ENCODE measurements around the gene RGL3. TPM values are rescaled to one million over a fixed set of nuclear protein-coding genes. Genes with fewer than 3 reads are reported as not detected.
"Not testable (repeated sequence)": the region's sequence is repeated elsewhere in the genome, so short reads cannot be mapped to it uniquely, and the experiment has no call there.

RGL3 gene
- total RNA-seq, 2 donors from 2014 or later = 5.1 to 8.6 TPM

DNA sequence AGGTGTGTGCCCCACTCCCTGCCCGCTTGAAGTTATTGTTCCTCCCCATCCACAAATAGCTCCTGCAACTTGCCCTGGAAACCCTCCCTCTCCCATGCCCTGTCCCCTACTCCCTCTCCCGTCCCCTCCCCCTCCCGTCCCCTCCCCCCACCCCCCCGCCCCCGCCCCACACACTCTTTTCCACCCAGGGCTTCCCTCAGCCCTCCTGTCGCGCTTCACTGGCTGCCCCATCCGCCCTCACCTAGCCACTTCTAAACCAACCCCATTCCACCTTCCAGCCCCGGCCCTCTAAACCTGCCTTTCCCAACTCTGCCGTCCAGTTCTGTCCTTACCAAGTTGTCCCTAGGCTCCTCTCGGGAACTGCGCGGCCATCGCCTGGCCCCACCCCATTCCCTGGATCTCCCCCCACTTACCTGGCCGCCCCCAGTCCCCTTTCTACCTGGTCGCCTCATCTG lies 993 bp downstream of the RGL3 start:
- Histone ChIP-seq H3K36me3 (no peaks in the 10 kb centered on the region), H3K9me3 (no peaks in the 10 kb centered on the region), H3K4me3 (peak overlapping the region; percentile 21 to 30), H3K27me3 (replicated peaks; ENCODE audit: insufficient read depth) (no peaks in the 10 kb centered on the region), H3K27ac (no peak overlapping the region), H3K4me1 (replicated peaks) (no peaks in the 10 kb centered on the region)
- DNase-seq (ENCODE audit: low spot score) = no peak
- no peak for TF ChIP-seq POLR2AphosphoS5 (IDR thresholded peaks at IDR 0.05)
- TF ChIP-seq CTCF (IDR thresholded peaks at IDR 0.05) = no peak
- no peak for TF ChIP-seq POLR2A (IDR thresholded peaks at IDR 0.05)
- intact Hi-C loops (cut with DNase I) = no loop called here
- WGBS = 5% methylated on average over 16 of the region's 16 CpGs

GRCh38 chr19:11416346-11417052 lies 2.6 kb downstream of the RGL3 start:
- H3K36me3 ChIP-seq = no peaks in the 10 kb centered on the region
- no peaks in the 10 kb centered on the region for H3K27me3 ChIP-seq (replicated peaks; ENCODE audit: insufficient read depth)
- no peak for TF ChIP-seq POLR2AphosphoS5 (IDR thresholded peaks at IDR 0.05)
- TF ChIP-seq CTCF (IDR thresholded peaks at IDR 0.05) = no peak
- no peak for TF ChIP-seq POLR2A (IDR thresholded peaks at IDR 0.05)

DNA sequence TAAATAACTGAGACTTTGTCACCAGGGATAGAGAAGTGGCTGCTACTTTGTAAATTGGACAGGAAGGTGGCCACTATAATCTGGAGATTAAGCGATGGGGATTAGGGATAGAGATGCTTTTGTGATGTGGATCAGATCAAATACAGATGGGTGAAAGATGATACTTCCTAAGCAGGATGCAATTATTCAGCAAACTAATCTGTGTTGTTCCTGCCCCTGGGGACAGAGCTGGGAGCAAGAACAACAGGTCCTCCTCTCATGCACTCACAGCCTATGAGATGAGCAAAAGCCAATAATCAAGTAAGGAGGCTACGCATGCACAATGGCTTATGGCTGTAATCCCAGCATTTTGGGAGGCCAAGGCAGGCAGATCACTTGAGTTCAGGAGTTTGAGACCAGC lies 4.6 kb downstream of the RGL3 start:
- Histone ChIP-seq H3K9me3 (no peaks in the 10 kb centered on the region), H3K4me3 (no peak overlapping the region), H3K4me1 (replicated peaks) (no peaks in the 10 kb centered on the region), H3K36me3 (no peaks in the 10 kb centered on the region), H3K27me3 (replicated peaks; ENCODE audit: insufficient read depth) (no peaks in the 10 kb centered on the region), H3K27ac (no peak overlapping the region)
- TF ChIP-seq POLR2A (IDR thresholded peaks at IDR 0.05) = no peak
- TF ChIP-seq POLR2AphosphoS5 (IDR thresholded peaks at IDR 0.05) = no peak
- TF ChIP-seq CTCF (IDR thresholded peaks at IDR 0.05) = no peak
- 83% methylated on average over 2 of the region's 2 CpGs for WGBS
- no peak for DNase-seq (ENCODE audit: low spot score)
- intact Hi-C loops (cut with DNase I) = no loop called here

More at GRCh38 chr19:11416346-11417052, 2.6 kb downstream of the RGL3 start:
- no peak for DNase-seq (ENCODE audit: low spot score)
- Histone ChIP-seq H3K4me1 (replicated peaks) (no peaks in the 10 kb centered on the region), H3K9me3 (no peaks in the 10 kb centered on the region), H3K27ac (no peak overlapping the region), H3K4me3 (no peak overlapping the region)
- WGBS = 93% methylated on average over 17 of the region's 17 CpGs
- intact Hi-C loops (cut with DNase I) = no loop called here

DNA sequence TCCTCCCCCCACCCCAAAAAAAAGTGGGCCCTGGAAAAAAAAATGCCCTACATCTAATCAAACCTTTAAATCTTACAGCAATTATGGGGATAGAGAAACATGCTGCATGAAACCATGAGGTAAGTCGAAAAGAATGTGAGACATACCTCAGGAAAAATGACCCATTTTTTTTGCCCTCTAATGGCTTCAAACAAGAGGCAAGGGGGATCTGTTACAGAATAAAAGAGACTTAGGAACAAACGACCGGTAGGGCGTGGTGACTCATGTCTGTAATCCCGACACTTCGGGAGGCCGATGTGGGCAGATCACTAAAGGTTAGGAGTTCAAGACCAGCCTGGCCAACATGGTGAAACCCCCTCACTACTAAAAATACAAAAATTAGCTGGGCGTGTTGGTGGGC lies 8.4 kb downstream of the RGL3 start:
- no peaks in the 10 kb centered on the region for H3K36me3 ChIP-seq
- intact Hi-C loops (cut with DNase I) = no loop called here
- DNase-seq (ENCODE audit: low spot score) = no peak
- no peaks in the 10 kb centered on the region for H3K9me3 ChIP-seq
- TF ChIP-seq POLR2A (IDR thresholded peaks at IDR 0.05) (no peak), CTCF (IDR thresholded peaks at IDR 0.05) (no peak), POLR2AphosphoS5 (IDR thresholded peaks at IDR 0.05) (no peak)
- 69% methylated on average over 8 of the region's 8 CpGs for WGBS
- H3K4me3 ChIP-seq = no peak overlapping the region
- no peak overlapping the region for H3K27ac ChIP-seq
- no peaks in the 10 kb centered on the region for H3K4me1 ChIP-seq (replicated peaks)
- H3K27me3 ChIP-seq (replicated peaks; ENCODE audit: insufficient read depth) = no peaks in the 10 kb centered on the region

- intact Hi-C loops (cut with DNase I) = no loop called here
- Histone ChIP-seq H3K36me3 (no peaks in the 10 kb centered on the region), H3K4me1 (replicated peaks) (no peaks in the 10 kb centered on the region), H3K27me3 (replicated peaks; ENCODE audit: insufficient read depth) (no peaks in the 10 kb centered on the region), H3K9me3 (no peaks in the 10 kb centered on the region), H3K4me3 (no peak overlapping the region), H3K27ac (no peak overlapping the region)
- TF ChIP-seq POLR2A (IDR thresholded peaks at IDR 0.05) = no peak
- TF ChIP-seq POLR2AphosphoS5 (IDR thresholded peaks at IDR 0.05) = no peak
- no peak for TF ChIP-seq CTCF (IDR thresholded peaks at IDR 0.05)
- 85% methylated on average over 4 of the region's 4 CpGs for WGBS
- no peak for DNase-seq (ENCODE audit: low spot score)
These were observed 10.5 kb downstream of the RGL3 start for GRCh38 chr19:11408591-11408990.

GRCh38 chr19:11406703-11407236 lies 12.3 kb downstream of the RGL3 start:
- intact Hi-C loops (cut with DNase I); H3K4me1 ChIP-seq (replicated peaks); H3K27me3 ChIP-seq (replicated peaks; ENCODE audit: insufficient read depth); H3K36me3 ChIP-seq; H3K4me3 ChIP-seq; H3K9me3 ChIP-seq; H3K27ac ChIP-seq; DNase-seq (ENCODE audit: low spot score): not testable (repeated sequence)
- 89% methylated on average over 12 of the region's 12 CpGs for WGBS

All from prostate gland (tissue), 2 donors.